GM10248 (cell line): ENCODE data around the gene MAP3K6.

Source experiments
- CTCF ChIA-PET: fragments of 300-600 bp; sonication (Branson Sonifier 250); formaldehyde crosslinking; extraction: SDS; loops from one replicate; lab custom pipeline; 2021; ENCODE audit warnings: antibody characterized with exemption; lab: Yijun Ruan, JAX
- POLR2A ChIA-PET: fragments of 350-650 bp; sonication (Branson Sonifier 250); formaldehyde crosslinking; extraction: SDS; loops from one replicate; lab custom pipeline; 2020; ENCODE audit warnings: antibody characterized with exemption; lab: Yijun Ruan, JAX
- DNase-seq: peaks from one replicate; pipeline ENCODE4 v3.0.0; 2012; ENCODE audit errors: extremely low spot score
- CTCF ChIP-seq: IDR thresholded peaks from 2 replicates; pipeline ENCODE4 v1.5.1; 2012; ENCODE audit warnings: mild to moderate bottlenecking, low read depth; ENCODE audit errors: extremely low read depth, missing control alignments, control extremely low read depth

The MAP3K6 gene

DNA sequence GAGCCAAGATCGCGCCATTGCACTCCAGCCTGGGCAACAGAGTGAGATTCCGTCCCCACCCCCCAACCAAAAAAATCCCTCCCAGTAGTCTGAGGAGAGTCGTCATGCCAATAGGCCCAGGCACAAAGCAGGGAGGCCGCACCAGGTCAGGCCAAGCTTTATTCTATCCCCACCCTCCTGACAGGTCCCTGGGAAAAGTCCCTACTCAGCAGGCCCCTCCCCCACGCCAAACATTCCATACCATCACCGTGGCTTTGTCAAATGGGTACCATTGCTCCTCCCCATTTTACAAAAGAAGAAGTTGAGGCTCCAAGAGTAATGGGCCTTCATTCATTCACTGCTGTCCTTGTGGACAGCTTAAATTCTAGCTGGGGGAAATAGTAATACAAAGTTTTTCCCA lies 31.0 kb upstream of the MAP3K6 start:
- ChIA-PET CTCF (interaction anchor here (0.8 to 14.3 kb wide), 17 partner anchors 12 to 352 kb away, joined by 3 to 324 read pairs (median 6); partner anchors contain the start of genes AHDC1 and MAP3K6), POLR2A (interaction anchor here (2.4 kb wide), 1 partner anchor 97 kb away, joined by 6 read pairs; no protein-coding TSS in a partner anchor)
- TF ChIP-seq CTCF = no peak
- DNase-seq = no peak

- CTCF ChIA-PET = interaction anchor here (1.0 to 14.3 kb wide), 16 partner anchors 11 to 352 kb away, joined by 3 to 324 read pairs (median 12); partner anchors contain the start of genes AHDC1 and MAP3K6
- no peak for DNase-seq
- POLR2A ChIA-PET = interaction anchor here (2.4 kb wide), 1 partner anchor 97 kb away, joined by 6 read pairs; no protein-coding TSS in a partner anchor
- TF ChIP-seq CTCF = no peak
These were observed 30.3 kb upstream of the MAP3K6 start for GRCh38 chr1:27397110-27397509.

GRCh38 chr1:27395441-27396195 lies 28.9 kb upstream of the MAP3K6 start:
- POLR2A ChIA-PET = interaction anchor here (0.6 to 0.7 kb wide), 3 partner anchors 12 to 240 kb away, joined by 4 read pairs; no protein-coding TSS in a partner anchor
- CTCF ChIA-PET = interaction anchor here (0.6 to 14.3 kb wide), 44 partner anchors 8 to 377 kb away, joined by 3 to 324 read pairs (median 5); partner anchors contain the start of genes AHDC1, FCN3, MAP3K6 and STX12
- TF ChIP-seq CTCF = peak; percentile 93
- peak; percentile 86 for DNase-seq

GRCh38 chr1:27394925-27395324 lies 28.2 kb upstream of the MAP3K6 start:
- TF ChIP-seq CTCF = no peak
- no peak for DNase-seq
- POLR2A ChIA-PET = interaction anchor here (0.7 kb wide), 1 partner anchor 93 kb away, joined by 3 read pairs; no protein-coding TSS in a partner anchor

GRCh38 chr1:27394282-27394658 lies 27.5 kb upstream of the MAP3K6 start:
- POLR2A ChIA-PET = interaction anchor here (0.7 kb wide), 1 partner anchor 92 kb away, joined by 3 read pairs; no protein-coding TSS in a partner anchor
- no peak for TF ChIP-seq CTCF
- no peak for DNase-seq
- CTCF ChIA-PET = interaction anchor here (0.7 to 14.3 kb wide), 31 partner anchors 8 to 349 kb away, joined by 3 to 324 read pairs (median 7); partner anchors contain the start of genes AHDC1, MAP3K6 and SYTL1

More at GRCh38 chr1:27394925-27395324, 28.2 kb upstream of the MAP3K6 start:
- CTCF ChIA-PET = interaction anchor here (0.6 to 14.3 kb wide), 45 partner anchors 8 to 378 kb away, joined by 3 to 324 read pairs (median 5); partner anchors contain the start of genes AHDC1, FCN3, MAP3K6 and STX12

DNA sequence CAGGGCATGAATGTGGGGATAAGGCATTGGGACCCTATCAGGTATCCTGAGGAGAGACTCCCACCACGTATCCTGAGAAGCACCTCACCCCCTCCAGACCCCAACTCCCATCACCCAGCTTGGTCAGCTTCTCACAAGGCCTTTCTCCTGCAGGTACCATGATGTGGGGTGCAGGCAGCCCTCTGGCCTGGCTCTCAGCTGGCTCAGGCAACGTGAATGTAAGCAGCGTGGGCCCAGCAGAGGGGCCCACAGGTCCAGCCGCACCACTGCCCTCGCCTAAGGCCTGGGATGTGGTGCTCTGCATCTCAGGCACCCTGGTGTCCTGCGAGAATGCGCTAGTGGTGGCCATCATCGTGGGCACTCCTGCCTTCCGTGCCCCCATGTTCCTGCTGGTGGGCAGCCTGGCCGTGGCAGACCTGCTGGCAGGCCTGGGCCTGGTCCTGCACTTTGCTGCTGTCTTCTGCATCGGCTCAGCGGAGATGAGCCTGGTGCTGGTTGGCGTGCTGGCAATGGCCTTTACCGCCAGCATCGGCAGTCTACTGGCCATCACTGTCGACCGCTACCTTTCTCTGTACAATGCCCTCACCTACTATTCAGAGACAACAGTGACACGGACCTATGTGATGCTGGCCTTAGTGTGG lies 27.0 kb upstream of the MAP3K6 start:
- CTCF ChIA-PET = interaction anchor here (0.9 to 14.3 kb wide), 9 partner anchors 10 to 292 kb away, joined by 3 to 324 read pairs (median 11); partner anchors contain the start of gene AHDC1
- no peak for TF ChIP-seq CTCF
- DNase-seq = no peak
- POLR2A ChIA-PET = no interaction called here
